Loucy (cell line): ENCODE measurements around the gene ENPP1.
"Not testable (repeated sequence)": the region's sequence is repeated elsewhere in the genome, so short reads cannot be mapped to it uniquely, and the experiment has no call there.

ENCODE experiments used
- EZH2phosphoT487 ChIP-seq: fragments of 200-600 bp; IDR thresholded peaks from 2 replicates; pipeline ENCODE4 v1.6.1; 2018; ENCODE audit warnings: antibody characterized with exemption, mild to moderate bottlenecking, moderate library complexity, borderline replicate concordance
- TF ChIP-seq, protein P1 (sequence below): fragments of 200-600 bp; sonication (generic); conservative IDR thresholded peaks from 2 replicates; pipeline ENCODE4 v1.5.1; 2014; ENCODE audit warnings: mild to moderate bottlenecking, antibody characterized with exemption, low read length

GRCh38 chr6:131908787-131909186 is 101.0 kb downstream of the ENPP1 start:
- TF ChIP-seq, protein P1, sequence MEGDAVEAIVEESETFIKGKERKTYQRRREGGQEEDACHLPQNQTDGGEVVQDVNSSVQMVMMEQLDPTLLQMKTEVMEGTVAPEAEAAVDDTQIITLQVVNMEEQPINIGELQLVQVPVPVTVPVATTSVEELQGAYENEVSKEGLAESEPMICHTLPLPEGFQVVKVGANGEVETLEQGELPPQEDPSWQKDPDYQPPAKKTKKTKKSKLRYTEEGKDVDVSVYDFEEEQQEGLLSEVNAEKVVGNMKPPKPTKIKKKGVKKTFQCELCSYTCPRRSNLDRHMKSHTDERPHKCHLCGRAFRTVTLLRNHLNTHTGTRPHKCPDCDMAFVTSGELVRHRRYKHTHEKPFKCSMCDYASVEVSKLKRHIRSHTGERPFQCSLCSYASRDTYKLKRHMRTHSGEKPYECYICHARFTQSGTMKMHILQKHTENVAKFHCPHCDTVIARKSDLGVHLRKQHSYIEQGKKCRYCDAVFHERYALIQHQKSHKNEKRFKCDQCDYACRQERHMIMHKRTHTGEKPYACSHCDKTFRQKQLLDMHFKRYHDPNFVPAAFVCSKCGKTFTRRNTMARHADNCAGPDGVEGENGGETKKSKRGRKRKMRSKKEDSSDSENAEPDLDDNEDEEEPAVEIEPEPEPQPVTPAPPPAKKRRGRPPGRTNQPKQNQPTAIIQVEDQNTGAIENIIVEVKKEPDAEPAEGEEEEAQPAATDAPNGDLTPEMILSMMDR, result not testable (repeated sequence)
- TF ChIP-seq EZH2phosphoT487, result not testable (repeated sequence)
